Kidney (tissue), 14 donors: ENCODE measurements around the gene SLC25A25. TPM values are rescaled to one million over a fixed set of nuclear protein-coding genes. Genes with fewer than 3 reads are reported as not detected.
A peak's percentile ranks its signal among the peaks of the same experiment; 100 is the strongest.

Experiments
- DNase-seq, 5 donors: peaks; one replicate each; pipeline ENCODE4 v3.0.0-alpha.2; 2013 to 2020
- FAIRE-seq: peaks from 2 replicates; lab custom pipeline; 2012; peaks lifted over from hg19 to GRCh38; lab: Jason Lieb, UNC
- H3K27ac ChIP-seq, 2 donors: one replicate each; pipeline ENCODE4 v1.7.0; 2013; ENCODE audit warnings: low read depth in 2 of 2, low read length in 2 of 2, inconsistent platforms in 1 of 2
- H3K27me3 ChIP-seq: one replicate; pipeline ENCODE4 v1.7.1; 2013; ENCODE audit warnings: low read length, inconsistent platforms; ENCODE audit not compliant: control insufficient read depth, insufficient read depth
- H3K36me3 ChIP-seq, 3 donors: one replicate each; pipeline versions ENCODE4 v1.7.0 to v1.7.1; 2013; ENCODE audit warnings: low read length in 3 of 3, control low read depth in 1 of 3, inconsistent platforms in 1 of 3; ENCODE audit not compliant: insufficient read depth in 3 of 3, control insufficient read depth in 2 of 3
- H3K4me1 ChIP-seq, 3 donors: one replicate each; pipeline versions ENCODE4 v1.7.0 to v1.7.1; 2013; ENCODE audit warnings: low read length in 3 of 3, inconsistent platforms in 1 of 3, low read depth in 1 of 3; ENCODE audit not compliant: control insufficient read depth in 2 of 3, insufficient read depth in 2 of 3
- H3K4me3 ChIP-seq, 3 donors: one replicate each; pipeline versions ENCODE4 v1.7.0 to v1.8.1; 2013; ENCODE audit warnings: low read length in 3 of 3, control low read depth in 1 of 3, inconsistent platforms in 1 of 3
- H3K9ac ChIP-seq, 3 donors: one replicate each; pipeline versions ENCODE4 v1.7.0 to v1.7.1; 2013; ENCODE audit warnings: low read length in 3 of 3, control low read depth in 1 of 3, inconsistent platforms in 1 of 3
- H3K9me3 ChIP-seq, 3 donors: one replicate each; pipeline versions ENCODE4 v1.7.0 to v1.7.1; 2013; ENCODE audit warnings: low read length in 3 of 3, control low read depth in 1 of 3, inconsistent platforms in 1 of 3; ENCODE audit not compliant: control insufficient read depth in 2 of 3, insufficient read depth in 1 of 3
- CTCF ChIP-seq: IDR thresholded peaks from 3 replicates; pipeline ENCODE4 v1.5.1; 2012; ENCODE audit warnings: mild to moderate bottlenecking, moderate library complexity, borderline replicate concordance; ENCODE audit not compliant: insufficient read depth; ENCODE audit errors: extremely low read depth
- intact Hi-C: fragments of 100-400 bp; cut with DNase I; formaldehyde crosslinking; loops from one replicate; pipeline ENCODE4 v1.11.1; 2022
- polyA plus RNA-seq: library from polyadenylated mRNA; stranded (reverse); fragments of 350-450 nt; fragmentation: Illumina TruSeq; extraction: RNeasy Lipid Tissue Mini Kit (QIAGEN cat#74804); gene quantifications from one replicate; pipeline ENCODE4 v1.2.3, GENCODE V29; 2014; ENCODE audit warnings: low read depth, low replicate concordance; ENCODE audit not compliant: insufficient read depth
- total RNA-seq: library from RNA; stranded (reverse); fragmentation: NEBNext Ultra II Directional; extraction: Animal tissue kit (Norgen Biotek cat#: 25700); gene quantifications from one replicate; pipeline ENCODE4 v1.2.1, GENCODE V29; 2021
- donor health status: control.
- donor health status: control.
- donor health status: control.
- donor health status: control.
- donor health status: control.
- donor health status: DM: yes; HTN: yes; CAD: no.
- donor health status: Normal renal cell carcinoma (clear cell type).

Gene SLC25A25
- total and polyA plus RNA-seq, 2 donors from 2014 or later = 20.4 to 24.9 TPM

- Histone ChIP-seq H3K9me3 (no peaks in the 10 kb centered on the region), H3K9ac (no peak overlapping the region), H3K4me1 (peaks cover 0 to under 1% (median 0%) of the 10 kb centered on the region in 3 donors), H3K36me3 (no peaks in the 10 kb centered on the region), H3K27me3 (no peaks in the 10 kb centered on the region), H3K4me3 (no peak overlapping the region), H3K27ac (no peak overlapping the region)
- DNase-seq = peak in 1 of 5 donors; percentile 65
- no peak for FAIRE-seq
- intact Hi-C loops = no loop called here
- TF ChIP-seq CTCF = no peak
Observed at GRCh38 chr9:128143525-128144238, 75.7 kb downstream of the SLC25A25 start.

GRCh38 chr9:128144239-128145181 is 76.5 kb downstream of the SLC25A25 start:
- Histone ChIP-seq H3K4me3 (no peak overlapping the region), H3K27ac (no peak overlapping the region), H3K36me3 (no peaks in the 10 kb centered on the region), H3K9me3 (no peaks in the 10 kb centered on the region), H3K9ac (no peak overlapping the region), H3K27me3 (no peaks in the 10 kb centered on the region), H3K4me1 (peaks cover 0 to 7% (median 6%) of the 10 kb centered on the region in 3 donors)
- TF ChIP-seq CTCF = no peak
- FAIRE-seq = no peak
- intact Hi-C loops = no loop called here
- peak in 1 of 5 donors; percentile 55 for DNase-seq

DNA sequence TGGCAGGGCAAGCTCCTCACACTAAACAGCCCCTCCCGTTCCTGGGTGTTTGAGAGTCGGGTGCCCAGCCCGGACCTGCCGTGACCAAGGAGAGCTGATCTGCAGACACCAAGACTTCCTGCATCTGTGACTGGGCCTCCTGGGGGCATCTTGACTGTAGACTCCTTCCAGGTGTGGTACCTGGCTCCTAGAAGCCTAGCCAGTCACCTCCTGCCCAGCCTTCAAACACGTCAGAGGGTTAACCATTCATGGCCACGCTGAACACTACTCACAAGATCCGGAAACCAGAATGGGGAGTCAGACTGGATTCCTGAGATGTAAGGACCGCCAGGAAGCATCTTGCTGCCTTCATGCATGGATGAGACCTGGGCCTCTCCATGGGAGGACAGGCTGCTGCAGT is 77.5 kb downstream of the SLC25A25 start:
- Histone ChIP-seq H3K9me3 (no peaks in the 10 kb centered on the region), H3K27ac (no peak overlapping the region)
- no peak for FAIRE-seq

More for the DNA sequence above, 77.5 kb downstream of the SLC25A25 start:
- Histone ChIP-seq H3K27me3 (no peaks in the 10 kb centered on the region), H3K4me1 (peaks cover 0 to 7% (median 6%) of the 10 kb centered on the region in 3 donors), H3K9ac (no peak overlapping the region), H3K36me3 (no peaks in the 10 kb centered on the region), H3K4me3 (no peak overlapping the region)
- peak in 4 of 5 donors; percentile 55 to 82 (median 76) for DNase-seq
- no peak for TF ChIP-seq CTCF
- intact Hi-C loops = no loop called here
